Right atrium auricular region (tissue), 2 donors: ENCODE results near the gene EDN1. TPM values are rescaled to one million over a fixed set of nuclear protein-coding genes. Genes with fewer than 3 reads are reported as not detected.

ENCODE experiments used
- DNase-seq: peaks from one replicate; pipeline ENCODE4 v3.0.0-alpha.2; 2019; ENCODE audit warnings: low spot score
- H3K27ac ChIP-seq, 2 donors: fragments of 200-600 bp; sonication (generic); 1 replicate in 1 of 2; 2 replicates in 1 of 2; pipeline ENCODE4 v1.5.1; 2016 to 2019
- H3K27me3 ChIP-seq, 2 donors: fragments of 200-600 bp; sonication (generic); one replicate each; pipeline versions ENCODE4 v1.5.1 to v1.6.0; 2017 to 2019
- H3K36me3 ChIP-seq: fragments of 200-600 bp; sonication (generic); one replicate; pipeline ENCODE4 v1.5.1; 2016
- H3K4me1 ChIP-seq, 2 donors: fragments of 200-600 bp; sonication (generic); one replicate each; pipeline versions ENCODE4 v1.5.1 to v1.6.0; 2017 to 2019
- H3K4me3 ChIP-seq, 2 donors: fragments of 200-600 bp; sonication (generic); 1 replicate in 1 of 2; 2 replicates in 1 of 2; pipeline ENCODE4 v1.5.1; 2017 to 2019; ENCODE audit warnings: mild to moderate bottlenecking in 1 of 2, moderate library complexity in 1 of 2
- H3K9me3 ChIP-seq, 2 donors: fragments of 200-600 bp; sonication (generic); one replicate each; pipeline ENCODE4 v1.5.1; 2019
- CTCF ChIP-seq, 2 donors: fragments of 200-600 bp; sonication (generic); IDR thresholded peaks; one replicate each; pipeline ENCODE4 v1.5.1; 2019; ENCODE audit warnings: antibody characterized with exemption in 2 of 2
- total RNA-seq, 2 donors: library from RNA; depleted of rRNA; stranded (reverse); fragments of >200 nt; gene quantifications; one replicate each; pipeline ENCODE4 v1.1.0, GENCODE V29; 2016

Gene EDN1
- total RNA-seq, 2 donors from 2014 or later = 9.0 to 13.4 TPM

- Histone ChIP-seq H3K4me3 (peak overlapping the region; percentile 34 to 49), H3K9me3 (no peaks in the 10 kb centered on the region), H3K36me3 (no peaks in the 10 kb centered on the region), H3K27ac (peak overlapping the region; percentile 8 to 14), H3K4me1 (peaks cover 0 to 31% of the 10 kb centered on the region in 2 donors), H3K27me3 (no peaks in the 10 kb centered on the region)
- TF ChIP-seq CTCF (IDR thresholded peaks at IDR 0.05) = peak in 1 of 2 donors; percentile 24
- DNase-seq = no peak
These were observed 1.9 kb downstream of the EDN1 start for GRCh38 chr6:12291839-12292604.

DNA sequence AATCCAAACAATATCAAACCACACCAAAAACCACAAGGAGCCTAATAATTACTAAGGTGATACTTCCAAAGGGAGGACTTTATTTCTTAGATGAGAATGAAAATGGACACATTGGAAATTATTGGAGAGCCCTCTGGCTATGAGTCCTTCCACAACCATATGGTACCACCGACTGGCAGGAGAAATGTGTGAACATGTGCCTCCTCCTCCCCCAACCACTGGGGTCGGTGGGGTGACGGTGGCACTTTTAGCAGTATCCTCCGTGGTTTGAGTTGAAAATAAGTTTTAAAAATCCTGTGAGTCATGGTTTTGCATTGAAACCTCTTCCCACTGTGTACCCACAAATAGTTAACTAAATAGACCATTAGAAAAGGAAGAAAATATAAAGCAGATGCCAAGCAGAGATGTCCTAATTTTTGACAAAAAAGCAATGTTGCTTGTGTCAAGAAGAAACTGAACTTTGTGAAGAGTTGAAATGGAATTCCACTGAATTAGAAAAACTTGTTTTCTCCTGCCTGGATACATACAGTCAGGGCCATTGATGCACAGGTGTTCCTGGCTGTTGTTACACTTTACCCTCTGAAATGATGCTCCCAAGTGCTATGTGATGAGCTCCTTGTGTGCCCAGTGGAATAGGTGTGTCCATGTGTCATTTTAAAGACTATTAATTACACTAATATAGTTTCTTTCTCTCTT is 3.2 kb downstream of the EDN1 start:
- Histone ChIP-seq H3K27ac (no peak overlapping the region), H3K27me3 (no peaks in the 10 kb centered on the region), H3K4me3 (peak overlapping the region; percentile 3 to 49), H3K9me3 (no peaks in the 10 kb centered on the region), H3K36me3 (no peaks in the 10 kb centered on the region), H3K4me1 (peaks cover 0 to 31% of the 10 kb centered on the region in 2 donors)
- no peak for TF ChIP-seq CTCF (IDR thresholded peaks at IDR 0.05)
- DNase-seq = no peak

DNA sequence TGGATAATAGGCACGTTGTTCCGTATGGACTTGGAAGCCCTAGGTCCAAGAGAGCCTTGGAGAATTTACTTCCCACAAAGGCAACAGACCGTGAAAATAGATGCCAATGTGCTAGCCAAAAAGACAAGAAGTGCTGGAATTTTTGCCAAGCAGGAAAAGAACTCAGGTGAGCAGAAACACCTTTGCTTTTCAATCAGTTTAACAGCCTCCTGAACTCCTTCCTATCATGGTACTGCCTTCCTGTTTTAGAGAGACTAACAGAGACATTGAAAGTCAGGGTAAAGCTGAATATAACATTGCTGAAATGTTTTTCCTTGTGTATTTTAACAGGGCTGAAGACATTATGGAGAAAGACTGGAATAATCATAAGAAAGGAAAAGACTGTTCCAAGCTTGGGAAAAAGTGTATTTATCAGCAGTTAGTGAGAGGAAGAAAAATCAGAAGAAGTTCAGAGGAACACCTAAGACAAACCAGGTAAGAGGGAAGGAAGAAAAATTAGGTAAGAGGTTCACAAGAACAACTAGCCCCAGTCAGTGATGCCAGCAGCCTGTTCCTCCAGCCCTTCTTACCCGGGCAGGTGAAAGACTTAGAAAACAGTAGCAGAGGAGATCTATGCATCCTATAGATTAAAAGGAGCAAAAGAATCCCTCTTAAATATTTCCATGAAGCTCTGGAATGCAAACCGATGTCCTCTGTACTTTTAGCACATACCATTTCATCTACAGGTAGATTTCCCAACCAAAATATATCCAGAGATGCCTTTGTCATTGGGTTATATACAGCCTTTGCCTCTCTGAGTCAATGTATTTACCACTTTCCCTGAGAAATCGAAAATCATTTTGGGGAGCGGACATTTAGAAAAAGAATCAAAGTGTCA is 4.0 kb downstream of the EDN1 start:
- Histone ChIP-seq H3K4me3 (no peak overlapping the region), H3K27ac (no peak overlapping the region), H3K4me1 (peaks cover 0 to 31% of the 10 kb centered on the region in 2 donors), H3K27me3 (no peaks in the 10 kb centered on the region), H3K36me3 (no peaks in the 10 kb centered on the region), H3K9me3 (no peaks in the 10 kb centered on the region)
- TF ChIP-seq CTCF (IDR thresholded peaks at IDR 0.05) = no peak
- DNase-seq = no peak

- no peak overlapping the region for H3K4me3 ChIP-seq
- no peak for TF ChIP-seq CTCF (IDR thresholded peaks at IDR 0.05)
- no peak for DNase-seq
These were observed 4.8 kb downstream of the EDN1 start for GRCh38 chr6:12294851-12295536.

GRCh38 chr6:12295558-12296254 is 5.5 kb downstream of the EDN1 start:
- no peaks in the 10 kb centered on the region for H3K27me3 ChIP-seq
- no peaks in the 10 kb centered on the region for H3K36me3 ChIP-seq
- peak overlapping the region in 1 of 2 donors; percentile 18 for H3K27ac ChIP-seq
- no peak for DNase-seq
- TF ChIP-seq CTCF (IDR thresholded peaks at IDR 0.05) = no peak
- peaks cover 0 to 27% of the 10 kb centered on the region in 2 donors for H3K4me1 ChIP-seq
- H3K4me3 ChIP-seq = no peak overlapping the region
- H3K9me3 ChIP-seq = no peaks in the 10 kb centered on the region

More at GRCh38 chr6:12294851-12295536, 4.8 kb downstream of the EDN1 start:
- Histone ChIP-seq H3K27me3 (no peaks in the 10 kb centered on the region), H3K4me1 (peaks cover 0 to 31% of the 10 kb centered on the region in 2 donors), H3K27ac (no peak overlapping the region), H3K9me3 (no peaks in the 10 kb centered on the region), H3K36me3 (no peaks in the 10 kb centered on the region)
